ENCODE data around the gene CSNK1E.

DNA sequence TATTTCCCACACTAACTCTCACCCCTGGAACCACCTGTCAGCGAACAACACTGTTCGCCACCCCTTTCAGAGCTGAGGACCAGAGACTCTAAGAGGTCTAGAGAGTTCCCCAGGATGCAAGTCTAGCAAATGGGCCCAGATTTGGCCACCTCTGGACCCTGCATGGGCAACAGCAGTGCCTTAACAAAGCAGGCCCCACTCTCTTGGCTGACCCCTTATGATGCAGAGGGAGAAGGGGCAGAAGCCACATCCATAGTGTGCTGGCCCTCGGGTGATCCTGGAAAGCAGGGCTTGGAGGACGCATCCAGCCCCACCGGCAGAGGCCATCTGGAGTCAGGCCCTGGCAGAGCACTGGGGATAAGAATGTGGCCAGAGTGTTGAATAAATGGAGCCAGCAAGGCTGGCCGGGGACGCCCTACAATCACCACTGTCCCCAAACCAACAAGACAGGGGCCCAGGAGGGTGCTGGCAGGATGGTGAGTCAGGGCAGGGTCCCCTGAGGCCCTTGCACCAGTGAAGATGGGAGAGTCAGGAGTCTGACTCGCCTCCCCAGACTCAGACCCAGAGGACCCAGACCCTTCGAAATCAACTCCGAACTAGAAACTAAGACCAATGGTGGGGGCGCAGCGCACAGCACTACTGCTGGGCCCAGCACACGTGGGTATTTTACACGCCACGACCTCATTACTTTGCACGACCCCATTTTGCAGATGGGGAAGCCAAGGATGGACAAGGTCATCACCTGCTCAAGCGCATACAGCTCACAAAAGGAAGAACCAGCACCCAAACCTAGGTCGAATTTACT, 6.5 kb downstream of the CSNK1E start:
- TF ChIP-seq, protein P1, sequence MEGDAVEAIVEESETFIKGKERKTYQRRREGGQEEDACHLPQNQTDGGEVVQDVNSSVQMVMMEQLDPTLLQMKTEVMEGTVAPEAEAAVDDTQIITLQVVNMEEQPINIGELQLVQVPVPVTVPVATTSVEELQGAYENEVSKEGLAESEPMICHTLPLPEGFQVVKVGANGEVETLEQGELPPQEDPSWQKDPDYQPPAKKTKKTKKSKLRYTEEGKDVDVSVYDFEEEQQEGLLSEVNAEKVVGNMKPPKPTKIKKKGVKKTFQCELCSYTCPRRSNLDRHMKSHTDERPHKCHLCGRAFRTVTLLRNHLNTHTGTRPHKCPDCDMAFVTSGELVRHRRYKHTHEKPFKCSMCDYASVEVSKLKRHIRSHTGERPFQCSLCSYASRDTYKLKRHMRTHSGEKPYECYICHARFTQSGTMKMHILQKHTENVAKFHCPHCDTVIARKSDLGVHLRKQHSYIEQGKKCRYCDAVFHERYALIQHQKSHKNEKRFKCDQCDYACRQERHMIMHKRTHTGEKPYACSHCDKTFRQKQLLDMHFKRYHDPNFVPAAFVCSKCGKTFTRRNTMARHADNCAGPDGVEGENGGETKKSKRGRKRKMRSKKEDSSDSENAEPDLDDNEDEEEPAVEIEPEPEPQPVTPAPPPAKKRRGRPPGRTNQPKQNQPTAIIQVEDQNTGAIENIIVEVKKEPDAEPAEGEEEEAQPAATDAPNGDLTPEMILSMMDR (conservative IDR thresholded peaks at IDR 0.05; ENCODE audit: low read depth, low read length) = no peak
- TF ChIP-seq NFE2L2 (IDR thresholded peaks at IDR 0.05; ENCODE audit: low read depth, low read length) (no peak), FOS (IDR thresholded peaks at IDR 0.05; ENCODE audit: low read depth, low read length) (no peak), POLR2A (IDR thresholded peaks at IDR 0.05; ENCODE audit: low read depth, low read length) (no peak), RCOR1 (IDR thresholded peaks at IDR 0.05; ENCODE audit: insufficient replicate concordance, low read length) (no peak), RAD21 (IDR thresholded peaks at IDR 0.05; ENCODE audit: low read length) (no peak), CEBPB (IDR thresholded peaks at IDR 0.05; ENCODE audit: low read depth, low read length) (no peak), RFX5 (IDR thresholded peaks at IDR 0.05; ENCODE audit: low read depth, low read length) (no peak)
- TF ChIP-seq, protein P2, sequence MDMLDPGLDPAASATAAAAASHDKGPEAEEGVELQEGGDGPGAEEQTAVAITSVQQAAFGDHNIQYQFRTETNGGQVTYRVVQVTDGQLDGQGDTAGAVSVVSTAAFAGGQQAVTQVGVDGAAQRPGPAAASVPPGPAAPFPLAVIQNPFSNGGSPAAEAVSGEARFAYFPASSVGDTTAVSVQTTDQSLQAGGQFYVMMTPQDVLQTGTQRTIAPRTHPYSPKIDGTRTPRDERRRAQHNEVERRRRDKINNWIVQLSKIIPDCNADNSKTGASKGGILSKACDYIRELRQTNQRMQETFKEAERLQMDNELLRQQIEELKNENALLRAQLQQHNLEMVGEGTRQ (IDR thresholded peaks at IDR 0.05; ENCODE audit: low read depth, low read length) = no peak
- TF ChIP-seq, protein P3, sequence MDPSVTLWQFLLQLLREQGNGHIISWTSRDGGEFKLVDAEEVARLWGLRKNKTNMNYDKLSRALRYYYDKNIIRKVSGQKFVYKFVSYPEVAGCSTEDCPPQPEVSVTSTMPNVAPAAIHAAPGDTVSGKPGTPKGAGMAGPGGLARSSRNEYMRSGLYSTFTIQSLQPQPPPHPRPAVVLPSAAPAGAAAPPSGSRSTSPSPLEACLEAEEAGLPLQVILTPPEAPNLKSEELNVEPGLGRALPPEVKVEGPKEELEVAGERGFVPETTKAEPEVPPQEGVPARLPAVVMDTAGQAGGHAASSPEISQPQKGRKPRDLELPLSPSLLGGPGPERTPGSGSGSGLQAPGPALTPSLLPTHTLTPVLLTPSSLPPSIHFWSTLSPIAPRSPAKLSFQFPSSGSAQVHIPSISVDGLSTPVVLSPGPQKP (IDR thresholded peaks at IDR 0.05; ENCODE audit: borderline replicate concordance, low read depth, low read length) = no peak

All from IMR-90 (cell line).